Mammary microvascular endothelial cell (primary cell): ENCODE data around the gene CPN2. TPM values are rescaled to one million over a fixed set of nuclear protein-coding genes. Genes with fewer than 3 reads are reported as not detected.

ENCODE experiments used
- total RNA-seq: library from RNA; depleted of rRNA; stranded (reverse); fragments of >200 nt; gene quantifications from 2 replicates; pipeline ENCODE4 v1.2.3, GENCODE V29; 2015

Gene CPN2, protein sequence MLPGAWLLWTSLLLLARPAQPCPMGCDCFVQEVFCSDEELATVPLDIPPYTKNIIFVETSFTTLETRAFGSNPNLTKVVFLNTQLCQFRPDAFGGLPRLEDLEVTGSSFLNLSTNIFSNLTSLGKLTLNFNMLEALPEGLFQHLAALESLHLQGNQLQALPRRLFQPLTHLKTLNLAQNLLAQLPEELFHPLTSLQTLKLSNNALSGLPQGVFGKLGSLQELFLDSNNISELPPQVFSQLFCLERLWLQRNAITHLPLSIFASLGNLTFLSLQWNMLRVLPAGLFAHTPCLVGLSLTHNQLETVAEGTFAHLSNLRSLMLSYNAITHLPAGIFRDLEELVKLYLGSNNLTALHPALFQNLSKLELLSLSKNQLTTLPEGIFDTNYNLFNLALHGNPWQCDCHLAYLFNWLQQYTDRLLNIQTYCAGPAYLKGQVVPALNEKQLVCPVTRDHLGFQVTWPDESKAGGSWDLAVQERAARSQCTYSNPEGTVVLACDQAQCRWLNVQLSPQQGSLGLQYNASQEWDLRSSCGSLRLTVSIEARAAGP
- total RNA-seq, result not detected in 2 replicates

DNA sequence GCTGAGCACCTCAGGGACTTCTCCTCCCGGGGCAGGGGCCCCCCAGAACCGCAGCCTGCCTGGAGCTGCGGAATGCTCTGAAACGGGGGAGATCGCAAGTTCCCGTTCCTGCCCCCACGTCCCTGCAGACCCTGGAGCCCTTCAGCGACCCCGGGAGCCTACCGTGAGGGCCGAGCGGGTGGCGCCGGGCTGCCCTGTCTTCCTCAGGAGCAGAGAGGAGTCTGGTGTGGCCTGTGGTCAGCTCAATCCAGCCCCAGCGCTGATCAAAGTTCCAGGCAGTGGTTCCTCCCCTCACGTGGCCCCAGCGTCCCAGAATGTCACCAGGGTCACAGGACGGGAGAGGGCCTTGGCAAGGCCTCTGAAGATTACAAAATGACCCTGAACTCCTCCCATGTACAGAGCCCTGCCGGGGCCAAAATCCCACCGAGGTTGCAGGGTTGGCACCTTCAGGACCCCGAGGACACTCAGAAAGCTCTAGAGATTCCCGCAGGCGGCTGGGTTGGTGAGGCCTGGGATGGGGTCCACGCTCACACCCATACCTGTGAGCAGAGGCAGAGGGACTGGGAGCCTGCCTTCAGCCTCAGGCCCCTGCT, at the start of gene CPN2:
TSS of gene CPN2 (minus strand) at position 249 of the 593 bp plus-strand sequence. CDS start 8,626 bp downstream, outside the sequence.

DNA sequence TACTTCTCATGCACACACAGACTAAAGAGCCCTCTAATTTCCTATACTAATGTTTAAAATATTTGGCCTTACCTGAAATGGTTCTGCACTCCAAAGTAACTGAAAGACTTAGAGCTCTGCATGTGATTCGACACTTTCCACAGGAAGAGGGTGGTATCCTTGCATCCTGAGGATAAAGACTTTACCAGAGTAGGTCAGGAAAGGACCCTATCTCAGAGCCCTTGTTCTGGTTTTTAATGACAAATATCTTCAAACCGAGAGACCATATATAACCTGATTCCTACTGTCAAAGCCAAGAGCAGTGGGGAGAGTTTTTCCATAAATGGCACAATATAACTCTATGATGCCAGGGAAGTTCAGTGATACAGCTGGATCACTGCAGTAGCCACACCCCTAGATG, 48.0 kb upstream of the CPN2 start, which contains the start of gene GP5:
TSS of gene GP5 (minus strand) at position 101 of the 400 bp plus-strand sequence. CDS start 984 bp downstream, outside the sequence.

DNA sequence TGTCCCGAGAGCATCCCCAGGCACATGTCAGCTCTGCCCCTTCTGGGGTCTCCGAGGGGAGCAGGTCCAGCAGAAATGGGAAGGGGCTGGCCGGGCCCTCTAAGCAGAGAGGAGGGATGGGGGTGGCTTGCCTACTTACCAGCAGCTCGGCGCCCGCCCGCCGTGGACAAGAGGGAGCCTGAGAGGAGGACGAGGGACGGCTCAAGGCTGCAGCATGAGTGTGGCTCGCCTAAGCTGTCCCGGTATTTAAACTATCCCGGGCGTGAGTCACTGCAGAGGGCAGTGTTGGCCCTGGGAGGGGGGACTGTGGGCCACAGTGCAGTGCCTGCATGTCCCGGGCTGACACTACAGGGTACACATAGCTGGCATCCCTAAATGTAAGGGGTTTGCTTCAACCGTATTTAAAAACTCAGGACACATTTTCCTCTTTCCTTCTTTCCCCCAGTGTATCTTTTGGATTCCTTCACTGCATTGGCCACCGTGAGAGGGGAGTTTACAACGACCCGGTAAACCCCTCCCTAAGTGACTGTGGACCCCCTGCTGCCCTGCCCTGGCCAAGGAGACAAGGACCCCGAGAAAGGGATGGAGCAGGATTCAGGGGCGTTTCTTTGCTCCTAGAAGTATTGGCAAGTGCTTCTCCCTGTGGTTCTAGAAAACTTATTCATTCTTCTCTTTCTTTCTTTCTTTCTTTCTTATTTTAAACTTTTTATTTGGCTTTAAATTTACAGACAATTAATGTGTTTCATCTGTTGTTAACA, 18.6 kb upstream of the CPN2 start, which contains the start of gene LRRC15:
TSS of gene LRRC15 (minus strand) at position 222 of the 758 bp plus-strand sequence. CDS start 8,700 bp downstream, outside the sequence.

Other genes starting within 250 kb of the CPN2 start
- 56.6 and 61.4 TPM in 2 replicates for gene HES1, start 215.2 kb downstream of the CPN2 start, total RNA-seq
- gene LRRC15, start 18.4 kb upstream of the CPN2 start, total RNA-seq, result 0.20 and 0.25 TPM in 2 replicates
- 0.13 TPM in 1 of 2 replicates, not detected in the other for gene GP5, start 47.9 kb upstream of the CPN2 start, total RNA-seq
- 174 and 180 TPM in 2 replicates for gene ATP13A3, start 135.7 kb upstream of the CPN2 start, total RNA-seq